ENCODE measurements around the gene RAB21. TPM values are rescaled to one million over a fixed set of nuclear protein-coding genes. Genes with fewer than 3 reads are reported as not detected.
A peak's percentile ranks its signal among the peaks of the same experiment; 100 is the strongest.

Gene RAB21
- total and polyA plus RNA-seq, 11 donors = 25.3 to 236 (median 193) TPM

DNA sequence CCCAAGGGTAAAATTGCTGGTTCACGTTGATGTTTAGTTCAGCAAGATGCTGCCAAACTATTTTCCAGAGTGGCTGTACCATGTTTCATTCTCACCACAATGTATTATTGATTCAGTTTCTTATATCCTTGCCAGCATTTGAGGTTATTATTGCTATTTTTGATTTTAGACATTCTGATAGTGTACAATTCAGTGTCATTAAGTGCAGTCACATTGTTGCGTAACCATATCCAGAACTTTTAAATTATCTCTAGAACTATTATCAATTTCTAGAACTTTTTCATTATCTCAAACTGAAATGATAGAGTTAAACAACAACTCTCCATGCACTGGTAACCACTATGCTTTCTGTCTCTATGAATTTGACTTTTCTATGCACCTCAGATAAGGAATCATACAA is 74.2 kb downstream of the RAB21 start:
- WGBS, 4 donors = 93 to 98% (median 97%) methylated on average over 2 of the region's 2 CpGs
- DNase-seq (no peak), ATAC-seq (no peak)
- Histone ChIP-seq H3K4me1 (no peaks in the 10 kb centered on the region), H3K9me3 (no peaks in the 10 kb centered on the region), H3K27ac (no peak overlapping the region), H3K27me3 (no peaks in the 10 kb centered on the region), H3K36me3 (no peaks in the 10 kb centered on the region), H3K4me3 (no peak overlapping the region)
- TF ChIP-seq POLR2A (IDR thresholded peaks at IDR 0.05) = no peak
- TF ChIP-seq CTCF (IDR thresholded peaks at IDR 0.05) = no peak
- intact Hi-C loops (cut with DNase I) = no loop called here

GRCh38 chr12:71837356-71837755 is 82.7 kb downstream of the RAB21 start:
- TF ChIP-seq POLR2A (IDR thresholded peaks at IDR 0.05) (no peak), CTCF (IDR thresholded peaks at IDR 0.05) (no peak)
- ATAC-seq = no peak
- intact Hi-C loops (cut with DNase I) = loop anchor here in 1 of 10 donors (5.0 kb wide), 1 partner anchor 55 kb away; no protein-coding TSS in a partner anchor

GRCh38 chr12:71838231-71838630 is 83.6 kb downstream of the RAB21 start:
- WGBS, 4 donors = 78 to 95% (median 84%) methylated on average over 6 of the region's 6 CpGs
- Histone ChIP-seq H3K4me3 (no peak overlapping the region), H3K9me3 (no peaks in the 10 kb centered on the region), H3K27ac (peak overlapping the region in 3 of 12 donors; percentile 83 to 96 (median 89)), H3K36me3 (peaks cover 0 to 12% (median 0%) of the 10 kb centered on the region in 9 donors), H3K27me3 (no peaks in the 10 kb centered on the region), H3K4me1 (peaks cover 2 to 35% (median 23%) of the 10 kb centered on the region in 12 donors)
- no peak for TF ChIP-seq CTCF (IDR thresholded peaks at IDR 0.05)
- TF ChIP-seq POLR2A (IDR thresholded peaks at IDR 0.05) = no peak
- DNase-seq (no peak), ATAC-seq (no peak)
- intact Hi-C loops (cut with DNase I) = loop anchor here in 1 of 10 donors (5.0 kb wide), 1 partner anchor 56 kb away; no protein-coding TSS in a partner anchor

More at GRCh38 chr12:71837356-71837755, 82.7 kb downstream of the RAB21 start:
- no peaks in the 10 kb centered on the region for H3K9me3 ChIP-seq
- no peak overlapping the region for H3K4me3 ChIP-seq
- peaks cover 0 to 11% (median 0%) of the 10 kb centered on the region in 9 donors for H3K36me3 ChIP-seq
- 87 to 95% (median 94%) methylated on average over 5 of the region's 5 CpGs for WGBS, 4 donors
- peaks cover 2 to 30% (median 21%) of the 10 kb centered on the region in 12 donors for H3K4me1 ChIP-seq
- H3K27ac ChIP-seq = no peak overlapping the region
- no peak for DNase-seq
- H3K27me3 ChIP-seq = no peaks in the 10 kb centered on the region

GRCh38 chr12:71838676-71839075 is 84.0 kb downstream of the RAB21 start:
- TF ChIP-seq CTCF (IDR thresholded peaks at IDR 0.05) = no peak
- no peak for TF ChIP-seq POLR2A (IDR thresholded peaks at IDR 0.05)
- intact Hi-C loops (cut with DNase I) = loop anchor here in 1 of 10 donors (5.0 kb wide), 1 partner anchor 56 kb away; no protein-coding TSS in a partner anchor
- H3K4me3 ChIP-seq = peak overlapping the region in 11 of 12 donors; percentile 64 to 94 (median 76)
- H3K36me3 ChIP-seq = peaks cover 0 to 12% (median 0%) of the 10 kb centered on the region in 9 donors
- H3K27ac ChIP-seq = peak overlapping the region; percentile 83 to 99 (median 91)
- no peak for ATAC-seq
- H3K4me1 ChIP-seq = peaks cover 2 to 36% (median 26%) of the 10 kb centered on the region in 12 donors
- 94 to 96% (median 96%) methylated on average over 6 of the region's 6 CpGs for WGBS, 4 donors
- H3K9me3 ChIP-seq = no peaks in the 10 kb centered on the region
- no peaks in the 10 kb centered on the region for H3K27me3 ChIP-seq
- no peak for DNase-seq
